GM13976 (cell line): Measurements from ENCODE around the gene KLC4.
A peak's percentile ranks its signal among the peaks of the same experiment; 100 is the strongest.

ENCODE experiments used
- DNase-seq: peaks from one replicate; pipeline ENCODE4 v3.0.0; 2012; ENCODE audit warnings: low spot score
- in situ Hi-C: fragments of 300-500 bp; cut with MboI; formaldehyde crosslinking; loops from one replicate; pipeline ENCODE4 v1.12.0; 2022; ENCODE audit warnings: low sequenced_read_pairs, mixed read lengths, inconsistent platforms; ENCODE audit not compliant: unreplicated experiment
- TF ChIP-seq, protein P1 (sequence below): IDR thresholded peaks from 2 replicates; pipeline ENCODE4 v1.5.1; 2012; ENCODE audit warnings: borderline replicate concordance, mild to moderate bottlenecking; ENCODE audit not compliant: insufficient read depth; ENCODE audit errors: extremely low read depth, missing control alignments, control extremely low read depth

Gene KLC4

DNA sequence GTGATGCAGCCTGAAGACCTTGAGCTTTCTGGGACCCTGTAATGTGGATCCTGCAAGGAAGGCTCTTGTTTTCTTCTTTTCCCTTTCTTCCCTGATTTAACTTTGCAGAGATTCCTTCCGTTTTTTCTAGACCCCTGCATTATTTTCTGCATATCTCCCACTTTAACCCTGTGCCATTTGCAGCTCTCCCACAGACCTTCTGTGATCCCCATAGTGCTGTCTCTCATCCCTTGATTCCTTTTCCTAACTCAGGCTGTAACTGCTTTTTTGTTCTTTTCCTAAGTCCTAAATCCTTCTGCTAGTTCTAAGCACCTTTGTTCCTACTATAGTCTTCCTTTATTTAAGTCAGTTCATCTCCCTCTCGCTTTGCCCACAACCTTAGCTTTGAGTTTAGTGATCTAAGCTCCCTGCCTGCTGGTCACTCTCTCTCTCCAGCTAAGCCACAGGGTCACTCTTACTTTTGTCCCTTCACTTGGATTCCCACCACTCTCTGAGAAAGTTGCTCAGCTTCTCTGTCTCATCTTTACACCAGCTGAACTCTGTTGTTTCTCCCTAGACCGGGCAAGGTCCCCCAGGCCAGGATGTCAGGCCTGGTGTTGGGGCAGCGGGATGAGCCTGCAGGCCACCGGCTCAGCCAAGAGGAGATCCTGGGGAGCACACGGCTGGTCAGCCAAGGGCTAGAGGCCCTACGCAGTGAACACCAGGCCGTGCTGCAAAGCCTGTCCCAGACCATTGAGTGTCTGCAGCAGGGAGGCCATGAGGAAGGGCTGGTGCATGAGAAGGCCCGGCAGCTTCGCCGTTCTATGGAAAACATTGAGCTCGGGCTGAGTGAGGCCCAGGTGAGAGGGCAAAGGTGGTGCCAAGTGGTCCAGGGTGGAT lies 1.6 kb downstream of the KLC4 start:
- DNase-seq, result no peak
- in situ Hi-C loops, result no loop called here
- TF ChIP-seq, protein P1, sequence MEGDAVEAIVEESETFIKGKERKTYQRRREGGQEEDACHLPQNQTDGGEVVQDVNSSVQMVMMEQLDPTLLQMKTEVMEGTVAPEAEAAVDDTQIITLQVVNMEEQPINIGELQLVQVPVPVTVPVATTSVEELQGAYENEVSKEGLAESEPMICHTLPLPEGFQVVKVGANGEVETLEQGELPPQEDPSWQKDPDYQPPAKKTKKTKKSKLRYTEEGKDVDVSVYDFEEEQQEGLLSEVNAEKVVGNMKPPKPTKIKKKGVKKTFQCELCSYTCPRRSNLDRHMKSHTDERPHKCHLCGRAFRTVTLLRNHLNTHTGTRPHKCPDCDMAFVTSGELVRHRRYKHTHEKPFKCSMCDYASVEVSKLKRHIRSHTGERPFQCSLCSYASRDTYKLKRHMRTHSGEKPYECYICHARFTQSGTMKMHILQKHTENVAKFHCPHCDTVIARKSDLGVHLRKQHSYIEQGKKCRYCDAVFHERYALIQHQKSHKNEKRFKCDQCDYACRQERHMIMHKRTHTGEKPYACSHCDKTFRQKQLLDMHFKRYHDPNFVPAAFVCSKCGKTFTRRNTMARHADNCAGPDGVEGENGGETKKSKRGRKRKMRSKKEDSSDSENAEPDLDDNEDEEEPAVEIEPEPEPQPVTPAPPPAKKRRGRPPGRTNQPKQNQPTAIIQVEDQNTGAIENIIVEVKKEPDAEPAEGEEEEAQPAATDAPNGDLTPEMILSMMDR, result no peak

DNA sequence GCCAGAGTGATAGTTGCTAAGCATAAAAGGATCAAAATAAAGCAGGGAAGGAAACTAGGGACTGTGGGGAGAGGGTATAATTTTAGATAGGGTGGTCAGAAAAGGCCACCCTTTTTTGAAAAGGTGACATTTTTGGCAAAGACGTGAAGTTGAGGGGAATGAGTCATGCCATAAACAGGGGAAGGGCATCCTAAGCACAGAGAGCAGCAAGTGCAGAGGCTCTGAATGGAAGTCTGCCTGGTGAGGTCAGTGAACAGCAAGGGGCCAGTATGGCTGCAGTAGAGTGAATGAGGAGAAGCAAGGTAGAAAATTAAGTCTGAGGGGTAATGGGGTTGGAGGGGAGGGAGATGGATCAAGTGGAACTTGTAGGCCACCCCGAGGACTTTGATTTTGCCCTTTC lies 2.4 kb downstream of the KLC4 start:
- in situ Hi-C loops, result no loop called here
- TF ChIP-seq, protein P1, result no peak
- DNase-seq, result no peak

DNA sequence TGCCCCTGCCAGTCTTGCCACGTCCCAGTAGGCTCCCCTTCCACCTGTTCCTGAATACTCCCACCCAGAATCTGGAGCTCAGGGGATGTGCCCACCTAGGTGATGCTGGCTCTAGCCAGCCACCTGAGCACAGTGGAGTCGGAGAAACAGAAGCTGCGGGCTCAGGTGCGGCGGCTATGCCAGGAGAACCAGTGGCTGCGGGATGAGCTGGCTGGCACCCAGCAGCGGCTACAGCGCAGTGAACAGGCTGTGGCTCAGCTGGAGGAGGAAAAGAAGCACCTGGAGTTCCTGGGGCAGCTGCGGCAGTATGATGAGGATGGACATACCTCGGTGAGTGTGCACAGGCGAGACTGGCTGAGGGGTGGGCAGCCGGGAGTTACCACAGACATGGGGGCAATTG lies 3.4 kb downstream of the KLC4 start:
- TF ChIP-seq, protein P1, result no peak
- in situ Hi-C loops, result no loop called here
- DNase-seq, result no peak

DNA sequence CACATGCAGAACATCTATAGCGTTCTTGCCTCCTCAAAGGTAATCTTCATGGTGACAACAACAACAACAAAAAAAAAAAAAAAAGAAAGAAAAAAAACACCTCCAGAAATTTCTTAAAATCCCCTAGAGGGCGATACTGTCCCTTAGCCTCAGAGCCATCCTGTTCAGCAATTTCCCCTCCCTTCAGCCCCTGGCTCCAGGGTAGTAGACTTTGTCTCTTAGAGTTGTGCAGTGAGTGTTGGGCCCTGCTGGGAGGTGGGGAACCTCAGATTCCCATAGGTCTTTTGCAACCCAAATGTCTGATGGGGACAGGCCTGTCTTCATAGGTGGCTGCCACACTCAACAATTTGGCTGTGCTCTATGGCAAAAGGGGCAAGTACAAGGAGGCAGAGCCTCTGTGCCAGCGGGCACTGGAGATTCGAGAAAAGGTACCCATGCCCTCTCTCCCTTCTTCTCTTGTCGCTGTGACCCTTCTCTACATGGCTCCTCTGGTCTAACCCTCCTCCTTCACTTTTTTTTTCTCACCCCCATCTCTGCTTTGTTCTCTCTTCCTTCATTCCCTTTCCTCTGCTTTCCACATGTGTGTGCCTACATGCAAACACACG lies 10.7 kb downstream of the KLC4 start:
- DNase-seq, result peak; percentile 80
- in situ Hi-C loops, result no loop called here
- TF ChIP-seq, protein P1, result no peak

DNA sequence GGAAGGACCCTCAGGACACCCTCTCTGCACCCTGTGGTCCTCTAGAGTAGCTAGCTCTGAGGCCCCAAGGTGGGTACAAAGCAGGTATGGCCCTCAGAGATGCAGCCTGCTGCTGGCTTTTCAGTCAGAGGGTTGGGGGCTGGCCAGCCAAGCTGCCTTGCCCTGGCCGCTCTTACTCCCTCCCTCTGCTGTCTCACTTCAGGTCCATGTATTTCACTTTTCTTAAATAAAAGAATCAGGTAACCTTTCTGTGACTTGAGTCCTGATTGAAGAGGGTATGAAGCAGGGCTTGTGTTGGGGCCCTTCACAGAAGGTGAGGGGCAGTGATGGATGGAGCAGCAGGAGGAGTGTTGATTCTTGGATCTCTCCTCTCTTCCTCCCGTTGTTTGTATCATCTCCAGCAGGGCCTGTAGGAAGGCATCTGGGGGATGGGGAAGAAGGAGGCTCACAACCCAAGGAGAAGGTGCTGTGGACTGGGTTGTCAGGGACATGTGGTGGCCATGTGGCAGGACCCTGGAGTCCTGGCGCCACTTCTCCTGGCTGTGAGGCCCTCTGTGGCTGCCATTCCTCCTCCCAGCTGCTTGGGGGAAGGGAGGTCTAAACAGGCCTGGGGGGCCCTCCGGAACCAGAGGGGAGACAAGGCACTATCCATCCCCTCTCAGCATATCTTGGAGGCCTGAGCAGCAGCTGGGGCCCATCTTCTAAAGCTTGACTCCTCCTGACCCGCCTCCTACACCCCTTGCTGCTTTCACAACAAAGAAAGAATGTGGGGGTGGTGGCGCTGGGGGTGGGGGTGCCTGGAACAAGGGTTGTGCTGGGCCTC lies 15.6 kb downstream of the KLC4 start:
- in situ Hi-C loops, result no loop called here
- no peak for DNase-seq
- TF ChIP-seq, protein P1, result no peak

DNA sequence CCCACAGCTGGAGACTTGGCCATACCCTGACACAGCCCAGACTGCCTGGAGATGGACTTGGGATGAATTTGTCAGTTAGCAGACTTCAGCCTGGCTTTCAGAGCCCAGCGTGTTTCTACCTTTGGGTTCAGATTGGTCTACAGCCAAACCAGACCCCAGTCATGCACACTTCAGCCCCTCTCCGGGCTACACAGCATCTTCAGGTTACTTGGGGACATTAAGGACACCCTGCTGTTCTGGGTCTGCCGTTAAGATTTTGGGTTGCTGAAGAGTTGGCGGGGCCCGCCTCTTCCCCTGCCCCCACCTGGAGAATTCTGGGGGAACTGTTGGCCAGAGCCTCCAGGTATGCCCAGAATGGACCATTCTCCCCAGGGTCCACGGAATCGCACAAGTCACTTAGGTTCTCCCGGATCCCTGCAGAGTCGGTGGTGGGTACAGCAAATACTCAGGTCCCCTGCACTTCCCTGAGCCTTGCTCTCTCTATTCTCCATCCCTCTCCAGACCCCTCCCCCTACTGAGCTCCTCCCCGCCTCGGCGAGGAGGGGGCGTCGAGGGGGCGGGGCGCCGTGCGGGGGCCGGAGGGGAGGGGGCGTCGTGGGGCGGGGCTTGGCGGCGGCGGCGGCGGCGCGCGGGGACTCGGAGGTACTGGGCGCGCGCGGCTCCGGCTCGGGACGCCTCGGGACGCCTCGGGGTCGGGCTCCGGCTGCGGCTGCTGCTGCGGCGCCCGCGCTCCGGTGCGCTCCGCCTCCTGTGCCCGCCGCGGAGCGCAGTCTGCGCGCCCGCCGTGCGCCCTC lies 16.4 kb downstream of the KLC4 start, which contains the start of gene PTK7:
Gene PTK7 (plus strand): TSS at position 645 of the 794 bp plus-strand sequence. CDS start 175 bp downstream, outside the sequence.
- TF ChIP-seq, protein P1, result no peak
- peak; percentile 54 for DNase-seq
- in situ Hi-C loops, result no loop called here
